ENCODE measurements around the gene ANO8.

Gene ANO8

GRCh38 chr19:17320435-17320834 is 14.2 kb downstream of the ANO8 start:
- H3K27ac ChIP-seq, result no peak overlapping the region
- H3K4me3 ChIP-seq, result no peak overlapping the region
- no peak for TF ChIP-seq FOXP2 (optimal IDR thresholded peaks at IDR 0.05; ENCODE audit: control extremely low read depth, extremely low read length, insufficient read depth)
- TF ChIP-seq POLR2AphosphoS5 (IDR thresholded peaks at IDR 0.05; ENCODE audit: borderline replicate concordance, low read depth, low read length), result no peak
- TF ChIP-seq EZH2 (IDR thresholded peaks at IDR 0.05), result no peak
- peaks cover 18% of the 10 kb centered on the region; the same call in 1 of the 2 replicates for H3K36me3 ChIP-seq (ENCODE audit: insufficient read depth, low read length)
- H3K9me3 ChIP-seq (ENCODE audit: low read depth, low read length), result no peaks in the 10 kb centered on the region
- H3K9ac ChIP-seq (ENCODE audit: insufficient read length), result no peak overlapping the region
- no peak for DNase-seq (ENCODE audit: low read depth, low spot score)

- TF ChIP-seq POLR2AphosphoS5 (IDR thresholded peaks at IDR 0.05; ENCODE audit: borderline replicate concordance, low read depth, low read length) (no peak), EZH2 (IDR thresholded peaks at IDR 0.05) (no peak), FOXP2 (optimal IDR thresholded peaks at IDR 0.05; ENCODE audit: control extremely low read depth, extremely low read length, insufficient read depth) (no peak)
- H3K36me3 ChIP-seq (ENCODE audit: insufficient read depth, low read length), result peaks cover 22% of the 10 kb centered on the region; the same call in 1 of the 2 replicates
- H3K9ac ChIP-seq (ENCODE audit: insufficient read length), result no peak overlapping the region
Observed at GRCh38 chr19:17319473-17320238, 15.0 kb downstream of the ANO8 start.

GRCh38 chr19:17318966-17319365 is 15.7 kb downstream of the ANO8 start:
- H3K36me3 ChIP-seq (ENCODE audit: insufficient read depth, low read length), result peaks cover 28% of the 10 kb centered on the region; the same call in 1 of the 2 replicates
- no peak for DNase-seq (ENCODE audit: low read depth, low spot score)
- TF ChIP-seq FOXP2 (optimal IDR thresholded peaks at IDR 0.05; ENCODE audit: control extremely low read depth, extremely low read length, insufficient read depth), result no peak
- TF ChIP-seq EZH2 (IDR thresholded peaks at IDR 0.05), result no peak
- TF ChIP-seq POLR2AphosphoS5 (IDR thresholded peaks at IDR 0.05; ENCODE audit: borderline replicate concordance, low read depth, low read length), result no peak
- no peaks in the 10 kb centered on the region for H3K9me3 ChIP-seq (ENCODE audit: low read depth, low read length)
- no peak overlapping the region for H3K9ac ChIP-seq (ENCODE audit: insufficient read length)
- H3K4me3 ChIP-seq, result no peak overlapping the region
- H3K27ac ChIP-seq, result no peak overlapping the region

More at GRCh38 chr19:17319473-17320238, 15.0 kb downstream of the ANO8 start:
- Histone ChIP-seq H3K9me3 (ENCODE audit: low read depth, low read length) (no peaks in the 10 kb centered on the region), H3K27ac (no peak overlapping the region), H3K4me3 (no peak overlapping the region)
- DNase-seq (ENCODE audit: low read depth, low spot score), result no peak

GRCh38 chr19:17314007-17314593 is 20.6 kb downstream of the ANO8 start:
- H3K4me3 ChIP-seq, result no peak overlapping the region
- no peak overlapping the region for H3K9ac ChIP-seq (ENCODE audit: insufficient read length)
- no peak overlapping the region for H3K27ac ChIP-seq
- H3K36me3 ChIP-seq (ENCODE audit: insufficient read depth, low read length), result peaks cover 16% of the 10 kb centered on the region; the same call in 1 of the 2 replicates
- DNase-seq (ENCODE audit: low read depth, low spot score), result no peak
- no peaks in the 10 kb centered on the region for H3K9me3 ChIP-seq (ENCODE audit: low read depth, low read length)
- TF ChIP-seq EZH2 (IDR thresholded peaks at IDR 0.05) (no peak), POLR2AphosphoS5 (IDR thresholded peaks at IDR 0.05; ENCODE audit: borderline replicate concordance, low read depth, low read length) (no peak)

GRCh38 chr19:17312189-17313113 is 22.2 kb downstream of the ANO8 start:
- no peaks in the 10 kb centered on the region for H3K9me3 ChIP-seq (ENCODE audit: low read depth, low read length)
- no peak for DNase-seq (ENCODE audit: low read depth, low spot score)
- H3K36me3 ChIP-seq (ENCODE audit: insufficient read depth, low read length), result peaks cover 16% of the 10 kb centered on the region; the same call in 1 of the 2 replicates
- no peak overlapping the region for H3K9ac ChIP-seq (ENCODE audit: insufficient read length)
- no peak overlapping the region for H3K27ac ChIP-seq
- H3K4me3 ChIP-seq, result no peak overlapping the region
- TF ChIP-seq FOXP2 (optimal IDR thresholded peaks at IDR 0.05; ENCODE audit: control extremely low read depth, extremely low read length, insufficient read depth) (no peak), POLR2AphosphoS5 (IDR thresholded peaks at IDR 0.05; ENCODE audit: borderline replicate concordance, low read depth, low read length) (no peak), EZH2 (IDR thresholded peaks at IDR 0.05) (no peak)

- no peak for TF ChIP-seq POLR2AphosphoS5 (IDR thresholded peaks at IDR 0.05; ENCODE audit: borderline replicate concordance, low read depth, low read length)
- no peak for TF ChIP-seq EZH2 (IDR thresholded peaks at IDR 0.05)
- no peak for TF ChIP-seq FOXP2 (optimal IDR thresholded peaks at IDR 0.05; ENCODE audit: control extremely low read depth, extremely low read length, insufficient read depth)
- no peak overlapping the region for H3K4me3 ChIP-seq
- H3K36me3 ChIP-seq (ENCODE audit: insufficient read depth, low read length), result peaks cover 16% of the 10 kb centered on the region; the same call in 1 of the 2 replicates
- no peak overlapping the region for H3K9ac ChIP-seq (ENCODE audit: insufficient read length)
- H3K27ac ChIP-seq, result no peak overlapping the region
- DNase-seq (ENCODE audit: low read depth, low spot score), result no peak
- H3K9me3 ChIP-seq (ENCODE audit: low read depth, low read length), result no peaks in the 10 kb centered on the region
Observed at GRCh38 chr19:17311455-17312188, 23.0 kb downstream of the ANO8 start.

- Histone ChIP-seq H3K9ac (ENCODE audit: insufficient read length) (peak overlapping the region; percentile 87), H3K9me3 (ENCODE audit: low read depth, low read length) (no peaks in the 10 kb centered on the region), H3K27ac (no peak overlapping the region), H3K4me3 (peak overlapping the region; percentile 85), H3K36me3 (ENCODE audit: insufficient read depth, low read length) (peaks cover 8% of the 10 kb centered on the region; the same call in 1 of the 2 replicates)
- DNase-seq (ENCODE audit: low read depth, low spot score), result no peak
- no peak for TF ChIP-seq EZH2 (IDR thresholded peaks at IDR 0.05)
- no peak for TF ChIP-seq POLR2AphosphoS5 (IDR thresholded peaks at IDR 0.05; ENCODE audit: borderline replicate concordance, low read depth, low read length)
- no peak for TF ChIP-seq FOXP2 (optimal IDR thresholded peaks at IDR 0.05; ENCODE audit: control extremely low read depth, extremely low read length, insufficient read depth)
Observed at GRCh38 chr19:17309965-17310461, 24.6 kb downstream of the ANO8 start.
